OCI-LY1 (cell line): ENCODE measurements around the gene SFTA2.

Experiments
- H2AFZ ChIP-seq: fragments of 200-600 bp; sonication (generic), shearing (Covaris generic); 2 replicates; pipeline ENCODE4 v1.6.0; 2014; ENCODE audit warnings: antibody characterized with exemption, mild to moderate bottlenecking, low read length
- H3F3A ChIP-seq: fragments of 200-600 bp; sonication (generic), shearing (Covaris generic); 2 replicates; pipeline ENCODE4 v1.6.0; 2014; ENCODE audit warnings: mild to moderate bottlenecking, antibody characterized with exemption, low read length, moderate library complexity; ENCODE audit not compliant: insufficient read depth
- H3K27ac ChIP-seq: fragments of 200-600 bp; sonication (generic); 2 replicates; pipeline ENCODE4 v1.5.1; 2014; ENCODE audit warnings: low read length, mixed run types, mild to moderate bottlenecking, low read depth; ENCODE audit not compliant: poor library complexity, severe bottlenecking
- H3K27me3 ChIP-seq: fragments of 200-600 bp; sonication (generic); 2 replicates; pipeline ENCODE4 v1.6.0; 2014; ENCODE audit warnings: antibody characterized with exemption, mild to moderate bottlenecking, low read length, moderate library complexity; ENCODE audit not compliant: insufficient read depth
- H3K36me3 ChIP-seq: fragments of 200-600 bp; sonication (generic); 2 replicates; pipeline ENCODE4 v1.6.1; 2014; ENCODE audit warnings: mild to moderate bottlenecking, antibody characterized with exemption, low read length, moderate library complexity, mixed read lengths; ENCODE audit not compliant: insufficient read depth
- H3K4me1 ChIP-seq: fragments of 200-600 bp; sonication (generic); 2 replicates; pipeline ENCODE4 v1.5.1; 2014; ENCODE audit warnings: mild to moderate bottlenecking, low read length, moderate library complexity; ENCODE audit not compliant: insufficient read depth, severe bottlenecking
- H3K4me2 ChIP-seq: fragments of 200-600 bp; sonication (generic), shearing (Covaris generic); 2 replicates; pipeline ENCODE4 v1.6.1; 2014; ENCODE audit warnings: low read length
- H3K4me3 ChIP-seq: fragments of 200-600 bp; sonication (generic); 2 replicates; pipeline ENCODE4 v1.5.1; 2014; ENCODE audit warnings: low read length, low read depth, mild to moderate bottlenecking, mixed read lengths; ENCODE audit not compliant: poor library complexity, severe bottlenecking
- H3K79me2 ChIP-seq: fragments of 200-600 bp; shearing (Covaris generic); 2 replicates; pipeline ENCODE4 v1.6.1; 2016; ENCODE audit warnings: mixed run types, low read length, mixed read lengths; ENCODE audit not compliant: insufficient read depth
- H3K9ac ChIP-seq: fragments of 200-600 bp; sonication (generic), shearing (Covaris generic); 2 replicates; pipeline ENCODE4 v1.6.1; 2014; ENCODE audit warnings: mild to moderate bottlenecking, low read length, mixed read lengths
- H3K9me2 ChIP-seq: fragments of 200-600 bp; sonication (generic), shearing (Covaris generic); 2 replicates; pipeline ENCODE4 v1.6.1; 2014; ENCODE audit warnings: low read depth, mild to moderate bottlenecking, low read length, mixed read lengths
- H3K9me3 ChIP-seq: fragments of 200-600 bp; shearing (Covaris generic); 2 replicates; pipeline ENCODE4 v1.6.1; 2014; ENCODE audit warnings: low read length, mixed read lengths
- H4K20me1 ChIP-seq: fragments of 200-600 bp; sonication (generic), shearing (Covaris generic); 2 replicates; pipeline ENCODE4 v1.6.0; 2016; ENCODE audit warnings: mild to moderate bottlenecking, low read length; ENCODE audit not compliant: insufficient read depth
- EZH2 ChIP-seq: fragments of 200-600 bp; sonication (generic), shearing (Covaris generic); IDR thresholded peaks from 2 replicates; pipeline ENCODE4 v1.8.0; 2017; ENCODE audit warnings: borderline replicate concordance, mixed run types, mild to moderate bottlenecking, antibody characterized with exemption, low read length, moderate library complexity, mixed read lengths
- TF ChIP-seq, protein P1 (sequence below): fragments of 200-600 bp; sonication (generic), shearing (Covaris generic); IDR thresholded peaks from 2 replicates; pipeline ENCODE4 v1.5.1; 2017; ENCODE audit warnings: mild to moderate bottlenecking, antibody characterized with exemption, low read length, moderate library complexity, mixed read lengths

SFTA2 gene

DNA sequence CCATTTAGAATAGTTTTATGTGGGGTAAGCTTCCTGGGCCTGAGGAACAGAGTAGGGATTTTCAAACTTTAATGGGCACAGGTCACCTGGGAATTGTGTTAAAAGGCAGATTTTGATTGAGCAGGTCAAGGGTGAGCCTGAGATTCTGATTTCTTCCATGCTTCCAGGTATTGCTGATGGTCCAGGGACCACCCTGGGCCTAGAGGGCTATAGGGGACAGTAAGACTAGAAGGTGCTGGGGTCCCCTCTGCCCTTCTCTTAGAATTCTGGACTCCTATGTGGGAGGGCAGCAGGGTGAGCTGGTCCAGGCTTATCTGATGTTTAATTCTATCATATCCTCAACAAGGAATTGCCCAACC, 45.1 kb downstream of the SFTA2 start:
- Histone ChIP-seq H3K9me2 (no peaks in the 10 kb centered on the region), H3K27me3 (peaks cover 12% of the 10 kb centered on the region; the same call in 1 of the 2 replicates), H4K20me1 (no peaks in the 10 kb centered on the region), H3K27ac (no peak overlapping the region), H3K79me2 (no peaks in the 10 kb centered on the region), H3K36me3 (no peaks in the 10 kb centered on the region), H3K4me3 (no peak overlapping the region), H3K4me1 (peaks cover 39% of the 10 kb centered on the region), H3K4me2 (no peak overlapping the region), H2AFZ (no peak overlapping the region), H3K9me3 (no peaks in the 10 kb centered on the region), H3K9ac (no peak overlapping the region), H3F3A (no peaks in the 10 kb centered on the region)
- TF ChIP-seq, protein P1, sequence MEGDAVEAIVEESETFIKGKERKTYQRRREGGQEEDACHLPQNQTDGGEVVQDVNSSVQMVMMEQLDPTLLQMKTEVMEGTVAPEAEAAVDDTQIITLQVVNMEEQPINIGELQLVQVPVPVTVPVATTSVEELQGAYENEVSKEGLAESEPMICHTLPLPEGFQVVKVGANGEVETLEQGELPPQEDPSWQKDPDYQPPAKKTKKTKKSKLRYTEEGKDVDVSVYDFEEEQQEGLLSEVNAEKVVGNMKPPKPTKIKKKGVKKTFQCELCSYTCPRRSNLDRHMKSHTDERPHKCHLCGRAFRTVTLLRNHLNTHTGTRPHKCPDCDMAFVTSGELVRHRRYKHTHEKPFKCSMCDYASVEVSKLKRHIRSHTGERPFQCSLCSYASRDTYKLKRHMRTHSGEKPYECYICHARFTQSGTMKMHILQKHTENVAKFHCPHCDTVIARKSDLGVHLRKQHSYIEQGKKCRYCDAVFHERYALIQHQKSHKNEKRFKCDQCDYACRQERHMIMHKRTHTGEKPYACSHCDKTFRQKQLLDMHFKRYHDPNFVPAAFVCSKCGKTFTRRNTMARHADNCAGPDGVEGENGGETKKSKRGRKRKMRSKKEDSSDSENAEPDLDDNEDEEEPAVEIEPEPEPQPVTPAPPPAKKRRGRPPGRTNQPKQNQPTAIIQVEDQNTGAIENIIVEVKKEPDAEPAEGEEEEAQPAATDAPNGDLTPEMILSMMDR = no peak
- TF ChIP-seq EZH2 = no peak

DNA sequence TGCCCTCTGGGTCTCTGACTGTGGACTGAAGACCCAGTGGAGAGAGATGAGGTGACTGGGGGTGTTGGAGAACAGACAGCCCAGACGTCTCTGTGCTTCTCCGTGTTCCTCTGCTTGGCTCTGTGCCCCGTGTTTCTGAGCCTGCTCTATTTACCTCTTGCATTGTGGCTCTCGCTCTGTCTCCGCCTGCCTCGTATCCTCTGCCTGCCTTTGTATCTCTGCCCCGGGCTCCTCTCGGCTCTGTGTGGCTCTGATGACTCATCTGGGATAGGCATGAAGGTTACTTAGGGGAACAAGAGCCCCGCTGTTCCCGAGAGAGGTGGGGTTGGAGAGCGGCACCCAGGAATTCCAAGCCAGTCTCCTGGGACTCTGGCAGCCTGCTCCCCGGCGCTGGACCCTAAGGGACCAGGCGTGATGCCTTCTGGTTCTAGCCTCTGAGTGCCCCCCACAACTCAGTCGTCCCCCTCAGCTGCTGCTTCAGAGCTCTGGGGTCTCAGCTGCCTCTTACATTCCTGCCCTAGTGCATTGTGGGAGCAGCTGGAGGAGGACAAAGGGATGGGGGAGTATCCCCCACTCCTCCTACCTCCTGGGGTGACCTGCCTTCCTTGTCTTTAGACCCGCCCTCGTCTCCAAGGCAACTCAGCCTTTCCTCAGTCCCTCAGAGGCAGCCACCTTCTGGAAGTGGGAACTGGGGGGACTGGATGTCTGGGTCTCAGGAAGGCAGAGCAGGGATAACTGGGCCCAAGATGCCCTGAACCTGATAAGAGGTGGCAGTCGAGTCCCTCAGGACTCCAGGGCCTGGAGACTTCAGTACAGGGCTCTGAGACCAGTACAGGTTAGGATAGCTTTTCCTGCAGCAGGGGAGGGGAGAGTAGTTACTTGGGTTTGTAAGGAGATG, 45.7 kb downstream of the SFTA2 start:
- H3K4me2 ChIP-seq = peak overlapping the region; percentile 67; the same call in 1 of the 2 replicates
- TF ChIP-seq, protein P1 = no peak
- no peak for TF ChIP-seq EZH2
- peaks cover 42% of the 10 kb centered on the region for H3K4me1 ChIP-seq
- no peaks in the 10 kb centered on the region for H3K9me2 ChIP-seq
- peak overlapping the region; percentile 4; the same call in 1 of the 2 replicates for H3K9ac ChIP-seq
- no peak overlapping the region for H3K27ac ChIP-seq
- H2AFZ ChIP-seq = no peak overlapping the region
- no peaks in the 10 kb centered on the region for H3K36me3 ChIP-seq
- H3K79me2 ChIP-seq = no peaks in the 10 kb centered on the region
- H3K27me3 ChIP-seq = peaks cover 12% of the 10 kb centered on the region; the same call in 1 of the 2 replicates
- H3K9me3 ChIP-seq = no peaks in the 10 kb centered on the region
- peak overlapping the region; percentile 63 for H3K4me3 ChIP-seq
- H3F3A ChIP-seq = no peaks in the 10 kb centered on the region
- no peaks in the 10 kb centered on the region for H4K20me1 ChIP-seq

DNA sequence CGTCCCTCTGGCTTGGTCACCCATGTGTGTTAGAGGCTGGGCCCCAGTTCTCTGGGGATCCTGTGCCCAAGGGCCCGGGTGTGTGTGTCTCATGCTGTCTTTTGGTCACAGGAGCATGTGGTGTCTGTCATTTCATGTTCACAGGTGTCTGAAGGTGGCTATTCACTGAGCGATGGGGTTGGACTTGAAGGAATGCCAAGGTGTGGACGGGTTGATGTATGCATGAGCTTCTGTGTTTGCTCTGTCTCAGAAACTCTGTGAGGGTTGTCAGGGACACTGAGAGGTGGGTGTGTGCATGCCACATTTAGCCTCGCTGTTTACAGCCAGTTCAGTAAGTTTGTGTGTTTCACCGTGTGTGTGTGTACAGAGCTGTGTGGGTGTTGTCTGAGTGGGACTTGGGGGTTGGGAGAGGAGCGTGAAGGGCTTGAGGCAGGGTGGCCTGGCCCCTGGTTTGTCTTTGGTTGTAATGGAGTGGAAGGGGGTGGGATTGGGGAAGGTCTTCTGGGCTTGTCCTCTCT, 46.4 kb downstream of the SFTA2 start:
- Histone ChIP-seq H3K4me3 (peak overlapping the region; percentile 63), H2AFZ (no peak overlapping the region)

More for the DNA sequence above, 46.4 kb downstream of the SFTA2 start:
- Histone ChIP-seq H3F3A (no peaks in the 10 kb centered on the region), H3K9me2 (no peaks in the 10 kb centered on the region), H3K9ac (peak overlapping the region; percentile 4; the same call in 1 of the 2 replicates), H3K36me3 (no peaks in the 10 kb centered on the region), H3K4me2 (peak overlapping the region; percentile 67), H3K9me3 (no peaks in the 10 kb centered on the region), H3K27me3 (0 out of 2 replicates have a peak, but pooled peaks cover 7% of the 10 kb centered on the region), H3K4me1 (peaks cover 42% of the 10 kb centered on the region), H3K27ac (no peak overlapping the region), H4K20me1 (no peaks in the 10 kb centered on the region), H3K79me2 (no peaks in the 10 kb centered on the region)
- TF ChIP-seq, protein P1 = no peak
- no peak for TF ChIP-seq EZH2
